H9 (cell line): Measurements from ENCODE around the gene TMEM150B. TPM values are rescaled to one million over a fixed set of nuclear protein-coding genes. Genes with fewer than 3 reads are reported as not detected.

ENCODE experiments used
- DNase-seq: peaks from one replicate; pipeline ENCODE4 v3.0.0-alpha.2; 2017
- H2AFZ ChIP-seq: one replicate; pipeline ENCODE4 v1.6.1; 2013; ENCODE audit warnings: mild to moderate bottlenecking, low read length, control low read depth, moderate library complexity
- H2AK5ac ChIP-seq: 2 replicates; pipeline ENCODE4 v1.6.1; 2013; ENCODE audit warnings: low read length, control low read depth, mixed read lengths; ENCODE audit not compliant: insufficient read length
- H2BK120ac ChIP-seq: one replicate; pipeline ENCODE4 v1.6.1; 2013; ENCODE audit warnings: low read depth, mild to moderate bottlenecking, low read length, control low read depth, inconsistent platforms; ENCODE audit not compliant: poor library complexity, severe bottlenecking
- H2BK12ac ChIP-seq: 2 replicates; pipeline ENCODE4 v1.6.1; 2013; ENCODE audit warnings: low read length, control low read depth, mixed read lengths, low read depth; ENCODE audit not compliant: insufficient read length
- H2BK15ac ChIP-seq: 2 replicates; pipeline ENCODE4 v1.6.1; 2013; ENCODE audit warnings: low read depth, low read length, control low read depth
- H2BK20ac ChIP-seq: one replicate; pipeline ENCODE4 v1.6.1; 2013; ENCODE audit warnings: low read depth, mild to moderate bottlenecking, low read length, control low read depth, inconsistent platforms; ENCODE audit not compliant: poor library complexity, severe bottlenecking
- H2BK5ac ChIP-seq: 2 replicates; pipeline ENCODE4 v1.6.1; 2013; ENCODE audit warnings: low read length, control low read depth, mixed read lengths; ENCODE audit not compliant: insufficient read length
- H3K14ac ChIP-seq: 2 replicates; pipeline ENCODE4 v1.6.1; 2013; ENCODE audit warnings: low read length, control low read depth; ENCODE audit not compliant: insufficient read depth
- H3K18ac ChIP-seq: 2 replicates; pipeline ENCODE4 v1.6.1; 2013; ENCODE audit warnings: low read depth, mild to moderate bottlenecking, mixed read lengths, low read length, control low read depth; ENCODE audit not compliant: insufficient read length
- H3K23ac ChIP-seq: 2 replicates; pipeline ENCODE4 v1.6.1; 2013; ENCODE audit warnings: low read length, control low read depth, mixed read lengths, low read depth; ENCODE audit not compliant: insufficient read length
- H3K23me2 ChIP-seq: 2 replicates; pipeline ENCODE4 v1.6.1; 2013; ENCODE audit warnings: low read depth, mild to moderate bottlenecking, mixed read lengths, low read length, control low read depth; ENCODE audit not compliant: insufficient read length, poor library complexity, severe bottlenecking
- H3K27ac ChIP-seq: 2 replicates; pipeline ENCODE4 v1.5.1; 2013; ENCODE audit warnings: low read length, control low read depth, mixed read lengths, low read depth; ENCODE audit not compliant: insufficient read length
- H3K27me3 ChIP-seq: 2 replicates; pipeline ENCODE4 v1.6.1; 2013; ENCODE audit warnings: low read length, control low read depth, inconsistent platforms; ENCODE audit not compliant: insufficient read depth
- H3K4ac ChIP-seq: 2 replicates; pipeline ENCODE4 v1.6.1; 2013; ENCODE audit warnings: low read depth, mild to moderate bottlenecking, control low read depth, inconsistent platforms, low read length, moderate library complexity
- H3K4me1 ChIP-seq: 2 replicates; pipeline ENCODE4 v1.6.1; 2013; ENCODE audit warnings: low read length, control low read depth, inconsistent platforms; ENCODE audit not compliant: insufficient read depth
- H3K4me2 ChIP-seq: 2 replicates; pipeline ENCODE4 v1.6.1; 2013; ENCODE audit warnings: low read length, control low read depth, mixed read lengths; ENCODE audit not compliant: insufficient read length, insufficient read depth
- H3K56ac ChIP-seq: 2 replicates; pipeline ENCODE4 v1.6.1; 2013; ENCODE audit warnings: low read depth, mild to moderate bottlenecking, mixed read lengths, low read length, control low read depth; ENCODE audit not compliant: insufficient read length
- H3K79me1 ChIP-seq: 2 replicates; pipeline ENCODE4 v1.6.1; 2013; ENCODE audit warnings: low read depth, mild to moderate bottlenecking, moderate library complexity, low read length, control low read depth, inconsistent platforms; ENCODE audit not compliant: insufficient read depth, poor library complexity, severe bottlenecking
- H3K79me2 ChIP-seq: 2 replicates; pipeline ENCODE4 v1.6.1; 2013; ENCODE audit warnings: low read length, control low read depth, inconsistent platforms; ENCODE audit not compliant: insufficient read depth
- H3K9ac ChIP-seq: 2 replicates; pipeline ENCODE4 v1.6.1; 2013; ENCODE audit warnings: low read length, control low read depth, mixed read lengths; ENCODE audit not compliant: insufficient read length; ENCODE audit errors: extremely low read depth
- H3K9me3 ChIP-seq: one replicate; pipeline ENCODE4 v1.6.1; 2013; ENCODE audit warnings: low read depth, low read length, inconsistent platforms; ENCODE audit not compliant: control insufficient read depth
- H3T11ph ChIP-seq: one replicate; pipeline ENCODE4 v1.6.1; 2013; ENCODE audit warnings: mild to moderate bottlenecking, low read length, control low read depth, inconsistent platforms
- H4K20me1 ChIP-seq: one replicate; pipeline ENCODE4 v1.6.1; 2013; ENCODE audit not compliant: control insufficient read depth, insufficient read length, insufficient read depth
- H4K5ac ChIP-seq: 2 replicates; pipeline ENCODE4 v1.6.1; 2013; ENCODE audit warnings: low read depth, mild to moderate bottlenecking, mixed read lengths, low read length, control low read depth; ENCODE audit not compliant: insufficient read length
- H4K8ac ChIP-seq: replicated peaks from 2 replicates; pipeline ENCODE4 v1.6.1; 2013; ENCODE audit warnings: low read length, control low read depth, mixed read lengths, low read depth; ENCODE audit not compliant: insufficient read length
- H4K91ac ChIP-seq: 2 replicates; pipeline ENCODE4 v1.6.1; 2013; ENCODE audit warnings: low read depth, mild to moderate bottlenecking, moderate library complexity, mixed read lengths, low read length, control low read depth; ENCODE audit not compliant: insufficient read length
- H3K27ac Mint-ChIP-seq, 3 experiments: 2 replicates in 2 of 3; 3 replicates in 1 of 3; pipeline ENCODE4 v1.8.0; 2020 to 2021; ENCODE audit warnings: mixed read lengths in 3 of 3, mild to moderate bottlenecking in 1 of 3, moderate library complexity in 1 of 3
- H3K27me3 Mint-ChIP-seq: 2 replicates; pipeline ENCODE4 v1.8.0; 2021; ENCODE audit warnings: low read depth, mild to moderate bottlenecking, moderate library complexity, mixed read lengths
- H3K36me3 Mint-ChIP-seq, 3 experiments: 2 replicates in 2 of 3; 3 replicates in 1 of 3; pipeline ENCODE4 v1.8.0; 2020 to 2021; ENCODE audit warnings: low read depth in 3 of 3, mixed read lengths in 3 of 3; ENCODE audit not compliant: insufficient read depth in 1 of 3
- H3K4me1 Mint-ChIP-seq, 2 experiments: 2 replicates each; pipeline ENCODE4 v1.8.0; 2020; ENCODE audit warnings: mixed read lengths in 2 of 2
- H3K4me3 Mint-ChIP-seq, 2 experiments: 2 replicates in 1 of 2; 3 replicates in 1 of 2; pipeline ENCODE4 v1.8.0; 2020 to 2021; ENCODE audit warnings: mild to moderate bottlenecking in 2 of 2, mixed read lengths in 2 of 2, moderate library complexity in 1 of 2
- H3K9me3 Mint-ChIP-seq, 2 experiments: 2 replicates in 1 of 2; 3 replicates in 1 of 2; pipeline ENCODE4 v1.8.0; 2020; ENCODE audit warnings: mild to moderate bottlenecking in 2 of 2, mixed read lengths in 2 of 2, moderate library complexity in 1 of 2
- WGBS: extraction: QIAGEN DNeasy Blood & Tissue Kit; methylation state at CpG from one replicate; pipeline ENCODE4 v1.1.7; 2013; ENCODE audit warnings: missing lambda C conversion rate, low lambda C conversion rate, mixed read lengths; ENCODE audit not compliant: insufficient read length; ENCODE audit errors: extremely low coverage; 5-methylcytosine and 5-hydroxymethylcytosine counted together
- total RNA-seq: library from RNA; stranded (reverse); gene quantifications from 2 replicates; pipeline ENCODE4 v1.2.1, GENCODE V29; 2021
- TF ChIP-seq, protein P1 (sequence below): fragments of 200-600 bp; sonication (generic); conservative IDR thresholded peaks from 3 replicates; pipeline ENCODE4 v1.8.0; 2021; ENCODE audit warnings: antibody characterized with exemption, mild to moderate bottlenecking

TMEM150B gene
- total RNA-seq, 1 experiment from 2014 or later: 0.63 TPM

DNA sequence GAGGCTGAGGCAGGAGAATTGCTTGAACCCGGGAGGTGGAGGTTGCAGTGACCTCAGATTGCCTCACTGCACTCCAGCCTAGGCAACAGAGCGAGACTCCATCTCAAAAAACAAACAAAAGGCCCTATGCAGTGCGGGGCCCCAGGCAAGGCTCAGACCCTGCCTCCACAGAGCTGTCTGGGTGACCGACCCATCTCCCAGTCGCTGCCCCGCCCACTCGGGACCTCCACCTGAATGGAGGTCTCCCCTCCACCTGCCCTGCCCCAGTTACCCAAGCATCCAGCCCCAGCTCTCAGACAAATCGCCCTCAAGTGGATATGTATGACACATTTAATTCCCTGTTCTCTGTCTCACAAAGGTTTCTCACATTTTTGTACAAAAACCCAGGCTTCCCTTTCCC, 40.1 kb upstream of the TMEM150B start:
- H3K27me3 Mint-ChIP-seq: peaks cover 55% of the 10 kb centered on the region
- Histone ChIP-seq H4K20me1 (no peaks in the 10 kb centered on the region), H2BK12ac (no peak overlapping the region), H4K91ac (no peak overlapping the region), H2AK5ac (no peak overlapping the region), H3K4me1 (no peaks in the 10 kb centered on the region), H3K4ac (no peak overlapping the region), H3K27ac (no peak overlapping the region), H3K4me2 (no peak overlapping the region), H3K23me2 (peaks cover 6% of the 10 kb centered on the region), H2AFZ (no peak overlapping the region), H3K9ac (no peak overlapping the region), H2BK20ac (no peak overlapping the region), H3T11ph (no peak overlapping the region), H3K23ac (no peak overlapping the region), H3K18ac (no peak overlapping the region), H2BK5ac (no peak overlapping the region), H3K79me1 (no peaks in the 10 kb centered on the region), H3K14ac (no peak overlapping the region), H2BK120ac (no peak overlapping the region), H3K27me3 (no peaks in the 10 kb centered on the region; the same call in 1 of the 2 replicates), H2BK15ac (no peak overlapping the region), H3K9me3 (no peaks in the 10 kb centered on the region), H3K56ac (no peak overlapping the region), H3K79me2 (no peaks in the 10 kb centered on the region), H4K8ac (no peak overlapping the region), H4K5ac (no peak overlapping the region)
- DNase-seq: no peak
- H3K9me3 Mint-ChIP-seq: no peaks in the 10 kb centered on the region
- H3K27ac Mint-ChIP-seq: no peak overlapping the region
- no CpG with 5 or more reads among the region's 8 CpGs for WGBS
- no peak overlapping the region for H3K4me3 Mint-ChIP-seq
- TF ChIP-seq, protein P1, sequence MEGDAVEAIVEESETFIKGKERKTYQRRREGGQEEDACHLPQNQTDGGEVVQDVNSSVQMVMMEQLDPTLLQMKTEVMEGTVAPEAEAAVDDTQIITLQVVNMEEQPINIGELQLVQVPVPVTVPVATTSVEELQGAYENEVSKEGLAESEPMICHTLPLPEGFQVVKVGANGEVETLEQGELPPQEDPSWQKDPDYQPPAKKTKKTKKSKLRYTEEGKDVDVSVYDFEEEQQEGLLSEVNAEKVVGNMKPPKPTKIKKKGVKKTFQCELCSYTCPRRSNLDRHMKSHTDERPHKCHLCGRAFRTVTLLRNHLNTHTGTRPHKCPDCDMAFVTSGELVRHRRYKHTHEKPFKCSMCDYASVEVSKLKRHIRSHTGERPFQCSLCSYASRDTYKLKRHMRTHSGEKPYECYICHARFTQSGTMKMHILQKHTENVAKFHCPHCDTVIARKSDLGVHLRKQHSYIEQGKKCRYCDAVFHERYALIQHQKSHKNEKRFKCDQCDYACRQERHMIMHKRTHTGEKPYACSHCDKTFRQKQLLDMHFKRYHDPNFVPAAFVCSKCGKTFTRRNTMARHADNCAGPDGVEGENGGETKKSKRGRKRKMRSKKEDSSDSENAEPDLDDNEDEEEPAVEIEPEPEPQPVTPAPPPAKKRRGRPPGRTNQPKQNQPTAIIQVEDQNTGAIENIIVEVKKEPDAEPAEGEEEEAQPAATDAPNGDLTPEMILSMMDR: no peak
- H3K36me3 Mint-ChIP-seq: no peaks in the 10 kb centered on the region
- peaks cover 12 to 30% of the 10 kb centered on the region in 2 experiments for H3K4me1 Mint-ChIP-seq
